ENCODE measurements around the gene NEK5.

DNA sequence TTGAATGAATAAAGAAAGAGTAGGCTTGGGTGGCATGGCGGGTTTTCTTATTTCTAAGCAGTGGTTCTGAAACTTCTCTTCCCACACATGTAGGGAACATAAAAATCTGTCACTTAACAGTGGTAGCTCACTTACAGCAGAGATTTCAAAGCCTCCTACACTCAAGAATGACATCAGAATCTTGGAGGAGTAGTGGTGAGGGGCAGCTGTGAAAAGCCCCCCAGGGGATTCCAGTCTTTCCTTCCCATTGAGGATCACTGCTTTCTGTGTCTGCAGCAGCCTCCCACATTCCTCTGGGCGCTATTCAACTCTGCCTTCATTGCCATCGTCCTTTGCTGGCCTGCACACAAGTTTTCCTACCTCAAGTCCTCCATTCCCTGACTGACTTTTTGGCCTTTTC lies 8.6 kb upstream of the NEK5 start:
- TF ChIP-seq, protein P1, sequence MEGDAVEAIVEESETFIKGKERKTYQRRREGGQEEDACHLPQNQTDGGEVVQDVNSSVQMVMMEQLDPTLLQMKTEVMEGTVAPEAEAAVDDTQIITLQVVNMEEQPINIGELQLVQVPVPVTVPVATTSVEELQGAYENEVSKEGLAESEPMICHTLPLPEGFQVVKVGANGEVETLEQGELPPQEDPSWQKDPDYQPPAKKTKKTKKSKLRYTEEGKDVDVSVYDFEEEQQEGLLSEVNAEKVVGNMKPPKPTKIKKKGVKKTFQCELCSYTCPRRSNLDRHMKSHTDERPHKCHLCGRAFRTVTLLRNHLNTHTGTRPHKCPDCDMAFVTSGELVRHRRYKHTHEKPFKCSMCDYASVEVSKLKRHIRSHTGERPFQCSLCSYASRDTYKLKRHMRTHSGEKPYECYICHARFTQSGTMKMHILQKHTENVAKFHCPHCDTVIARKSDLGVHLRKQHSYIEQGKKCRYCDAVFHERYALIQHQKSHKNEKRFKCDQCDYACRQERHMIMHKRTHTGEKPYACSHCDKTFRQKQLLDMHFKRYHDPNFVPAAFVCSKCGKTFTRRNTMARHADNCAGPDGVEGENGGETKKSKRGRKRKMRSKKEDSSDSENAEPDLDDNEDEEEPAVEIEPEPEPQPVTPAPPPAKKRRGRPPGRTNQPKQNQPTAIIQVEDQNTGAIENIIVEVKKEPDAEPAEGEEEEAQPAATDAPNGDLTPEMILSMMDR (IDR thresholded peaks at IDR 0.05), result no peak
- no peak for TF ChIP-seq POLR2A (IDR thresholded peaks at IDR 0.05)

Measured in prostate gland (tissue), 2 donors.